GM19025 (cell line): Measurements from ENCODE around the gene ELAVL3.
"Not testable (repeated sequence)": the region's sequence is repeated elsewhere in the genome, so short reads cannot be mapped to it uniquely, and the experiment has no call there.

Experiments used
- ATAC-seq: cut with Tn5 transposase; IDR thresholded peaks from one replicate; pipeline ENCODE4 v1.9.1; 2021; ENCODE audit warnings: mild to moderate bottlenecking, low read depth, moderate library complexity; ENCODE audit not compliant: unreplicated experiment

The ELAVL3 gene

GRCh38 chr19:11461453-11461852, 19.4 kb downstream of the ELAVL3 start:
- ATAC-seq = no peak

- no peak for ATAC-seq
Observed at GRCh38 chr19:11460207-11460606, 20.6 kb downstream of the ELAVL3 start.

GRCh38 chr19:11458912-11459311, 21.9 kb downstream of the ELAVL3 start:
- not testable (repeated sequence) for ATAC-seq

- ATAC-seq = no peak
Observed at GRCh38 chr19:11458236-11458900, 22.5 kb downstream of the ELAVL3 start.

GRCh38 chr19:11457831-11458230, 23.0 kb downstream of the ELAVL3 start:
- ATAC-seq = no peak

GRCh38 chr19:11457115-11457514, 23.7 kb downstream of the ELAVL3 start:
- no peak for ATAC-seq

GRCh38 chr19:11456659-11457058, 24.2 kb downstream of the ELAVL3 start:
- ATAC-seq = no peak

GRCh38 chr19:11455233-11455554, 25.7 kb downstream of the ELAVL3 start:
- not testable (repeated sequence) for ATAC-seq

- no peak for ATAC-seq
Observed at GRCh38 chr19:11453468-11454341, 27.1 kb downstream of the ELAVL3 start.

GRCh38 chr19:11452620-11453310, 28.1 kb downstream of the ELAVL3 start:
- ATAC-seq = no peak

GRCh38 chr19:11451871-11452619, 28.8 kb downstream of the ELAVL3 start:
- ATAC-seq = no peak

- ATAC-seq = no peak
Observed at GRCh38 chr19:11451327-11451870, 29.4 kb downstream of the ELAVL3 start.

- ATAC-seq = no peak
Observed at GRCh38 chr19:11450570-11451326, 30.1 kb downstream of the ELAVL3 start.

- ATAC-seq = no peak
Observed at GRCh38 chr19:11448923-11449554, 31.8 kb downstream of the ELAVL3 start.

- no peak for ATAC-seq
Observed at GRCh38 chr19:11448410-11448809, 32.4 kb downstream of the ELAVL3 start.

GRCh38 chr19:11447347-11448262, 33.2 kb downstream of the ELAVL3 start:
- no peak for ATAC-seq

GRCh38 chr19:11446652-11447301, 34.1 kb downstream of the ELAVL3 start:
- no peak for ATAC-seq

- no peak for ATAC-seq
Observed at GRCh38 chr19:11446271-11446651, 34.6 kb downstream of the ELAVL3 start.
